HepG2 (cell line): ENCODE measurements around the gene VCAM1.

Source experiments
- ATF1 ChIP-seq: IDR thresholded peaks from 2 replicates; pipeline ENCODE4 v1.6.1; 2016; ENCODE audit warnings: mild to moderate bottlenecking, control low read depth
- CAMTA2 ChIP-seq: sonication (generic); formaldehyde crosslinking; IDR thresholded peaks from 2 replicates; pipeline ENCODE4 v1.4.0; 2020; ENCODE audit warnings: mild to moderate bottlenecking, missing genetic modification reagents, borderline replicate concordance
- CBX5 ChIP-seq: sonication (generic); formaldehyde crosslinking; IDR thresholded peaks from 2 replicates; pipeline ENCODE4 v1.4.0; 2020; ENCODE audit warnings: missing genetic modification reagents, borderline replicate concordance
- GTF2F1 ChIP-seq: fragments of 150-350 bp; IDR thresholded peaks from 2 replicates; pipeline ENCODE4 v1.6.1; 2014; ENCODE audit warnings: low read length
- THAP11 ChIP-seq: IDR thresholded peaks from 2 replicates; pipeline ENCODE4 v1.6.1; 2016; ENCODE audit warnings: missing biosample characterization, missing genetic modification reagents
- WIZ ChIP-seq: sonication (generic); formaldehyde crosslinking; IDR thresholded peaks from 2 replicates; pipeline ENCODE4 v1.5.1; 2020; ENCODE audit warnings: mild to moderate bottlenecking, missing genetic modification reagents
- YY1 ChIP-seq: IDR thresholded peaks from 2 replicates; pipeline ENCODE4 v1.6.1; 2011; ENCODE audit warnings: low read length, low read depth, moderate library complexity, mild to moderate bottlenecking; ENCODE audit not compliant: insufficient read depth, insufficient replicate concordance
- ZNF274 ChIP-seq: sonication (generic); formaldehyde crosslinking; IDR thresholded peaks from 2 replicates; pipeline ENCODE4 v1.5.1; 2020; ENCODE audit warnings: mild to moderate bottlenecking, missing genetic modification reagents
- ZNF572 ChIP-seq: sonication (generic); formaldehyde crosslinking; IDR thresholded peaks from 2 replicates; pipeline ENCODE4 v1.5.1; 2020; ENCODE audit warnings: mild to moderate bottlenecking, missing genetic modification reagents
- ZNF737 ChIP-seq: sonication (generic); formaldehyde crosslinking; IDR thresholded peaks from 2 replicates; pipeline ENCODE4 v1.5.0; 2020; ENCODE audit warnings: missing genetic modification reagents, mild to moderate bottlenecking, borderline replicate concordance
- ZNF816 ChIP-seq: sonication (generic); formaldehyde crosslinking; IDR thresholded peaks from 2 replicates; pipeline ENCODE4 v1.8.0; 2022; ENCODE audit warnings: missing genetic modification reagents, mild to moderate bottlenecking, borderline replicate concordance
- TF ChIP-seq, protein P1 (sequence below): sonication (generic); formaldehyde crosslinking; IDR thresholded peaks from 2 replicates; pipeline ENCODE4 v1.5.0; 2020; ENCODE audit warnings: mild to moderate bottlenecking, missing genetic modification reagents, moderate library complexity

GRCh38 chr1:100713626-100714025 is 5.9 kb upstream of the VCAM1 start:
- TF ChIP-seq CBX5 (CRISPR knock-in tag) (no peak), ZNF274 (CRISPR knock-in tag) (no peak), WIZ (no peak), ZNF737 (CRISPR knock-in tag) (no peak), ATF1 (CRISPR knock-in tag) (no peak), YY1 (no peak), ZNF572 (CRISPR knock-in tag) (no peak), CAMTA2 (no peak), GTF2F1 (no peak), ZNF816 (CRISPR knock-in tag) (no peak), THAP11 (CRISPR knock-in tag) (no peak)
- TF ChIP-seq, protein P1, sequence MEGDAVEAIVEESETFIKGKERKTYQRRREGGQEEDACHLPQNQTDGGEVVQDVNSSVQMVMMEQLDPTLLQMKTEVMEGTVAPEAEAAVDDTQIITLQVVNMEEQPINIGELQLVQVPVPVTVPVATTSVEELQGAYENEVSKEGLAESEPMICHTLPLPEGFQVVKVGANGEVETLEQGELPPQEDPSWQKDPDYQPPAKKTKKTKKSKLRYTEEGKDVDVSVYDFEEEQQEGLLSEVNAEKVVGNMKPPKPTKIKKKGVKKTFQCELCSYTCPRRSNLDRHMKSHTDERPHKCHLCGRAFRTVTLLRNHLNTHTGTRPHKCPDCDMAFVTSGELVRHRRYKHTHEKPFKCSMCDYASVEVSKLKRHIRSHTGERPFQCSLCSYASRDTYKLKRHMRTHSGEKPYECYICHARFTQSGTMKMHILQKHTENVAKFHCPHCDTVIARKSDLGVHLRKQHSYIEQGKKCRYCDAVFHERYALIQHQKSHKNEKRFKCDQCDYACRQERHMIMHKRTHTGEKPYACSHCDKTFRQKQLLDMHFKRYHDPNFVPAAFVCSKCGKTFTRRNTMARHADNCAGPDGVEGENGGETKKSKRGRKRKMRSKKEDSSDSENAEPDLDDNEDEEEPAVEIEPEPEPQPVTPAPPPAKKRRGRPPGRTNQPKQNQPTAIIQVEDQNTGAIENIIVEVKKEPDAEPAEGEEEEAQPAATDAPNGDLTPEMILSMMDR (CRISPR knock-in tag), result no peak
